ENCODE results near the gene YWHAG.

The YWHAG gene

DNA sequence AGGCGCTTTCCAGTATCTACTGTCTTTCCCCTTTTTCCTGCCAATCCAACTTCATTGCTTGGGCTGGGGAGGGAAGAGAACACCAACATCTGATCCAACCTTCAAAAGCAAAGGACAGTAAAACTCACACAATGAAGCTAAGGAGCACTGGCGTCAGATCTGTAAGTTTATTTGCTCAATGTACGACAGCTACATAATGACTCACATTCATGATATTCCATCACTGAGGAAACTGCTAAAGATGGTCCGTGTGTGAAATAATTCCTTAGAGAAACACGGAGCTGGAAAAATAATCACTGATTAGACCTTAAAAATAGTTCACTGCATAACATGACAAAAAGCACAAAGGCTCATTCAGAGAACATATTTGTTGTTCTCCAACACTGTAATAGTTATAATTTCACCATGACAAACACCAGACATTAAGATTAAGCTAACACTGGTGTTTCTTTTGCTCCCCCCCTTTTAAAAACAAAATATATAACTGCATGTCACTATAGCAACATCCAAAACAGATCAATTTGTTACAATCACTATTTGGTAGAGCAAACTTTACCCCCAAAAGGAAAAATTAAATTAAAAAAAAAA lies 32.1 kb downstream of the YWHAG start:
- TF ChIP-seq CREB1 (IDR thresholded peaks at IDR 0.05; ENCODE audit: low read depth) (no peak), TCF12 (IDR thresholded peaks at IDR 0.05; ENCODE audit: low read depth) (no peak), EGR1 (IDR thresholded peaks at IDR 0.05) (no peak), TEAD4 (IDR thresholded peaks at IDR 0.05) (no peak)
- TF ChIP-seq, protein P1, sequence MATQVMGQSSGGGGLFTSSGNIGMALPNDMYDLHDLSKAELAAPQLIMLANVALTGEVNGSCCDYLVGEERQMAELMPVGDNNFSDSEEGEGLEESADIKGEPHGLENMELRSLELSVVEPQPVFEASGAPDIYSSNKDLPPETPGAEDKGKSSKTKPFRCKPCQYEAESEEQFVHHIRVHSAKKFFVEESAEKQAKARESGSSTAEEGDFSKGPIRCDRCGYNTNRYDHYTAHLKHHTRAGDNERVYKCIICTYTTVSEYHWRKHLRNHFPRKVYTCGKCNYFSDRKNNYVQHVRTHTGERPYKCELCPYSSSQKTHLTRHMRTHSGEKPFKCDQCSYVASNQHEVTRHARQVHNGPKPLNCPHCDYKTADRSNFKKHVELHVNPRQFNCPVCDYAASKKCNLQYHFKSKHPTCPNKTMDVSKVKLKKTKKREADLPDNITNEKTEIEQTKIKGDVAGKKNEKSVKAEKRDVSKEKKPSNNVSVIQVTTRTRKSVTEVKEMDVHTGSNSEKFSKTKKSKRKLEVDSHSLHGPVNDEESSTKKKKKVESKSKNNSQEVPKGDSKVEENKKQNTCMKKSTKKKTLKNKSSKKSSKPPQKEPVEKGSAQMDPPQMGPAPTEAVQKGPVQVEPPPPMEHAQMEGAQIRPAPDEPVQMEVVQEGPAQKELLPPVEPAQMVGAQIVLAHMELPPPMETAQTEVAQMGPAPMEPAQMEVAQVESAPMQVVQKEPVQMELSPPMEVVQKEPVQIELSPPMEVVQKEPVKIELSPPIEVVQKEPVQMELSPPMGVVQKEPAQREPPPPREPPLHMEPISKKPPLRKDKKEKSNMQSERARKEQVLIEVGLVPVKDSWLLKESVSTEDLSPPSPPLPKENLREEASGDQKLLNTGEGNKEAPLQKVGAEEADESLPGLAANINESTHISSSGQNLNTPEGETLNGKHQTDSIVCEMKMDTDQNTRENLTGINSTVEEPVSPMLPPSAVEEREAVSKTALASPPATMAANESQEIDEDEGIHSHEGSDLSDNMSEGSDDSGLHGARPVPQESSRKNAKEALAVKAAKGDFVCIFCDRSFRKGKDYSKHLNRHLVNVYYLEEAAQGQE (IDR thresholded peaks at IDR 0.05; ENCODE audit: low read depth), result no peak

GRCh38 chr7:76325811-76326210 lies 33.0 kb downstream of the YWHAG start:
- TF ChIP-seq NFIC (IDR thresholded peaks at IDR 0.05), result no peak
- TF ChIP-seq EP300 (IDR thresholded peaks at IDR 0.05; ENCODE audit: borderline replicate concordance), result no peak
- no peak for TF ChIP-seq TEAD4 (IDR thresholded peaks at IDR 0.05)
- no peak for TF ChIP-seq RAD21 (IDR thresholded peaks at IDR 0.05; ENCODE audit: low read depth)
- TF ChIP-seq YY1 (IDR thresholded peaks at IDR 0.05; ENCODE audit: low read depth), result no peak
- no peak for TF ChIP-seq CREB1 (IDR thresholded peaks at IDR 0.05; ENCODE audit: low read depth)
- TF ChIP-seq FOXM1 (IDR thresholded peaks at IDR 0.05; ENCODE audit: borderline replicate concordance, low read depth), result no peak

DNA sequence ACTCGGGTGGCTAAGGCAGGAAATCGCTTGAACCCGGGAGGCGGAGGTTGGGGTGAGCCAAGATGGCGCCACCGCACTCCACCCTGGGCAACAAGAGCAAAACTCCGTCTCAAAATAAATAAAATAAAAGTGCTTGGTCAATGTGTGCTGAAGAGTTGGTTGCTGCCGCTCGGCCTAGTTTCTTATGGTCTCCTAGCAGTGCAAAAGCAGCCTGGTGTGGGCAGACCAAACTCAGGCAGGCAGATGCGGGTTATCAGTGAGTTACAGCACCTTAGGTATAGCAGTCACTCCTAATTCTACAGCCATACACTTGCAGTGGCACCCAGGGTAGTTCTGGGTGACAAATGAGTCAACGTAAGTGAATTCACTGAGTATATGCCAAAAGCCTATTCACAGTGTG lies 33.7 kb downstream of the YWHAG start:
- no peak for TF ChIP-seq ZBTB7A (IDR thresholded peaks at IDR 0.05; ENCODE audit: low read depth)
- TF ChIP-seq, protein P2, sequence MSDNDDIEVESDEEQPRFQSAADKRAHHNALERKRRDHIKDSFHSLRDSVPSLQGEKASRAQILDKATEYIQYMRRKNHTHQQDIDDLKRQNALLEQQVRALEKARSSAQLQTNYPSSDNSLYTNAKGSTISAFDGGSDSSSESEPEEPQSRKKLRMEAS (IDR thresholded peaks at IDR 0.05), result no peak
- TF ChIP-seq USF1 (IDR thresholded peaks at IDR 0.05), result no peak
- TF ChIP-seq, protein P1 (IDR thresholded peaks at IDR 0.05; ENCODE audit: low read depth), result no peak

DNA sequence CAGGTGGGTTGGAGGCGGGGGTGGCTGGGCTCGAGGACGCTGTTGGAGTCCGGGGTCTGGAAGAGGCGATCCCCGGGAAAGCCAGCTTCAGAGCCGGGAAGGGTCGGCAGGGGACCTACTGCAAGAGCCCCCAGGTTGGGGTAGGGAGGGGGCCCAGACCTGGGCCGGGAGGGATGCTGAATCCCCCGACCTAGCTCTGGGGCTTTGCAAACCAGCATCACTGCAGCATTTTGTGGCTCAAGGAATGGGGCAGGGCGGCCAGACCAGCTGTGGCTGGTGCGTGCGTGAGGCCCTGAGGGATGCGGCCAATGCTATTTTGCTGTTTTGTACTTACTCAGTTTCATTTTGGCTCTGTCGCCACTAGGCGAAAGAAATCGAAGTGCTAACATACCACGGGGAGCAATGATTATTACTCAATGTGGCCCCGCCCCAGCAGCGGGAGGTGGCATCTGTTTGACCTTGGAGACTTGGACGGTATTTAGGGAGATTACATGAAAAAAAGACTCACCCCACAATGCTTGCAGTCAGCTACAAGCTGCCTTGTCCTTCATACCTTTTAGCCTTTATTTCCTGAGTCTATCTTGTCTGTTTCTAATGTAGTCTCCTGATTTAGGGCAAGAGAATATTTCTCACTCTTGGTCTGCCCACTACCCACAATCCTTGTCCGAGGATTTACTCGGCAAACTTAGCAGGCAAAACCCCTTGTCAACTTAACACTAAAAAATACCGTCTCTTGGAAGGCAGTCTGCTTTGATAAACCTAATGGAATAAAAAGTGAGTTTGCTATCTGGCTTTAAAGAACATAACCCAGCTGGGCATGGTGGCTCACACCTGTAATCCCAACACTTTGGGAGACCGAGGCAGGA lies 40.1 kb downstream of the YWHAG start:
- TF ChIP-seq FOXM1 (IDR thresholded peaks at IDR 0.05; ENCODE audit: borderline replicate concordance, low read depth), result 0 out of 2 replicates have a peak, but pooled peaks have one; percentile 24
- TF ChIP-seq CEBPB (IDR thresholded peaks at IDR 0.05), result peak; percentile 84
- peak; percentile 19; the same call in 1 of the 2 replicates for TF ChIP-seq RAD21 (IDR thresholded peaks at IDR 0.05; ENCODE audit: low read depth)
- no peak for TF ChIP-seq TAF1 (IDR thresholded peaks at IDR 0.05; ENCODE audit: low read depth)
- no peak for TF ChIP-seq USF1 (IDR thresholded peaks at IDR 0.05)
- TF ChIP-seq, protein P2 (IDR thresholded peaks at IDR 0.05), result 0 out of 2 replicates have a peak, but pooled peaks have one; percentile 24
- no peak for TF ChIP-seq EGR1 (IDR thresholded peaks at IDR 0.05)
- TF ChIP-seq EP300 (IDR thresholded peaks at IDR 0.05; ENCODE audit: borderline replicate concordance), result no peak
- no peak for TF ChIP-seq CREB1 (IDR thresholded peaks at IDR 0.05; ENCODE audit: low read depth)
- peak; percentile 39 for TF ChIP-seq NFIC (IDR thresholded peaks at IDR 0.05)
- TF ChIP-seq YY1 (IDR thresholded peaks at IDR 0.05; ENCODE audit: low read depth), result no peak
- TF ChIP-seq TCF12 (IDR thresholded peaks at IDR 0.05; ENCODE audit: low read depth), result peak; percentile 57; the same call in 1 of the 2 replicates
- peak; percentile 49; the same call in 1 of the 2 replicates for TF ChIP-seq TEAD4 (IDR thresholded peaks at IDR 0.05)
- TF ChIP-seq, protein P1 (IDR thresholded peaks at IDR 0.05; ENCODE audit: low read depth), result no peak
- no peak for TF ChIP-seq ZBTB7A (IDR thresholded peaks at IDR 0.05; ENCODE audit: low read depth)
